WTC11 (cell line): Measurements from ENCODE around the gene OGFR.

Experiments
- EMX1 ChIP-seq: fragments of 250-450 bp; sonication (Bioruptor Pico); IDR thresholded peaks from 2 replicates; pipeline ENCODE4 v1.8.0; 2021; ENCODE audit warnings: mild to moderate bottlenecking
- ETV6 ChIP-seq: sonication (generic); formaldehyde crosslinking; IDR thresholded peaks from 2 replicates; pipeline ENCODE4 v1.8.1; 2022; ENCODE audit warnings: mild to moderate bottlenecking, missing genetic modification reagents
- JUN ChIP-seq: sonication (generic); formaldehyde crosslinking; IDR thresholded peaks from 2 replicates; pipeline ENCODE4 v1.8.0; 2023; ENCODE audit warnings: mild to moderate bottlenecking, missing genetic modification reagents
- MYBL2 ChIP-seq: sonication (generic); formaldehyde crosslinking; IDR thresholded peaks from 2 replicates; pipeline ENCODE4 v1.8.1; 2023; ENCODE audit warnings: mild to moderate bottlenecking, moderate library complexity, missing genetic modification reagents
- NR3C1 ChIP-seq: sonication (generic); formaldehyde crosslinking; conservative IDR thresholded peaks from 2 replicates; pipeline ENCODE4 v1.8.1; 2023; ENCODE audit warnings: low read depth, mild to moderate bottlenecking, missing genetic modification reagents
- SP1 ChIP-seq: sonication (generic); formaldehyde crosslinking; conservative IDR thresholded peaks from 2 replicates; pipeline ENCODE4 v1.8.1; 2022; ENCODE audit warnings: missing genetic modification reagents
- TP53 ChIP-seq: sonication (generic); formaldehyde crosslinking; IDR thresholded peaks from 2 replicates; pipeline ENCODE4 v1.8.1; 2023; ENCODE audit warnings: mild to moderate bottlenecking, missing genetic modification reagents
- ZNF263 ChIP-seq: sonication (generic); formaldehyde crosslinking; IDR thresholded peaks from 2 replicates; pipeline ENCODE4 v1.8.1; 2022; ENCODE audit warnings: low read depth, mild to moderate bottlenecking, moderate library complexity, missing genetic modification reagents
- TF ChIP-seq, protein P1 (sequence below): sonication (generic); formaldehyde crosslinking; IDR thresholded peaks from 2 replicates; pipeline ENCODE4 v1.8.0; 2023; ENCODE audit warnings: missing genetic modification reagents, mild to moderate bottlenecking, borderline replicate concordance
- TF ChIP-seq, protein P2 (sequence below): fragments of 200-600 bp; IDR thresholded peaks from 2 replicates; pipeline ENCODE4 v1.8.0; 2022; ENCODE audit warnings: antibody characterized with exemption
- TF ChIP-seq, protein P3 (sequence below): sonication (generic); formaldehyde crosslinking; IDR thresholded peaks from 2 replicates; pipeline ENCODE4 v1.8.1; 2023; ENCODE audit warnings: mild to moderate bottlenecking, missing genetic modification reagents, moderate library complexity
- TF ChIP-seq, protein P4 (sequence below): sonication (generic); formaldehyde crosslinking; IDR thresholded peaks from 2 replicates; pipeline ENCODE4 v1.8.1; 2023; ENCODE audit warnings: mild to moderate bottlenecking, missing genetic modification reagents, borderline replicate concordance

DNA sequence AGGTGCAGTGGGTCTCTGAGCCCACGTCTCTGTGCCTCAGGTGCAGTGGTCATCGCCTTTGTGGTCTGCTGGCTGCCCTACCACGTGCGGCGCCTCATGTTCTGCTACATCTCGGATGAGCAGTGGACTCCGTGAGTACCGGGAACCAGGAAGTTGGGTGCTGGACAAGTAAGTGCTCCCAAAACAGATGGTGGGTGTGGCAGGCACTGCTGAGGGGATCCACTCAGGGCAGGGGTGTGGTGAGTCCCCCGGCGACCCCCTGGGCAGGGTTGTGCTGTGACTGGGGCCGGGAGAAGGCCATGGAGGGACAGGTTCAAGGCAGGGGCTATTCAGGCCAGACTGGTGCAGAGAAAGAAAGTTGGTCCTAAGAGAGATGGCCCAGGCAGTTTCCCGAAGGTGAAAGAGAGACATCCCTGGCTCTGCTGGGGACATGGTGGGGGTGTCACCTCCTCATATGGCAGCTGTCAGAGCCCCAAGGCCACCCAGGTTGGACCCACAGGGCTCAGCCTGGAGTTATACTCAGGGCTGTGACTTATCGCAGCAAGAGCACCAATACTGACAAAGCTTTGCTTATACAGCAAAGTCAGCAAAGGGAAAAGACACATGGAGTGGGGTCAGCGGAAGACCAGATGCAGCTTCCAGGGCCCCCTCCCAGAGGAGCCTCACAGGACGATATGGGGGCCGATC is 46.3 kb upstream of the OGFR start:
- TF ChIP-seq SP1 (CRISPR knock-in tag) (no peak), ETV6 (CRISPR knock-in tag) (no peak), ZNF263 (no peak), MYBL2 (CRISPR knock-in tag) (no peak), JUN (CRISPR knock-in tag) (no peak), NR3C1 (CRISPR knock-in tag) (no peak), EMX1 (CRISPR knock-in tag) (no peak), TP53 (CRISPR knock-in tag) (no peak)
- TF ChIP-seq, protein P1, sequence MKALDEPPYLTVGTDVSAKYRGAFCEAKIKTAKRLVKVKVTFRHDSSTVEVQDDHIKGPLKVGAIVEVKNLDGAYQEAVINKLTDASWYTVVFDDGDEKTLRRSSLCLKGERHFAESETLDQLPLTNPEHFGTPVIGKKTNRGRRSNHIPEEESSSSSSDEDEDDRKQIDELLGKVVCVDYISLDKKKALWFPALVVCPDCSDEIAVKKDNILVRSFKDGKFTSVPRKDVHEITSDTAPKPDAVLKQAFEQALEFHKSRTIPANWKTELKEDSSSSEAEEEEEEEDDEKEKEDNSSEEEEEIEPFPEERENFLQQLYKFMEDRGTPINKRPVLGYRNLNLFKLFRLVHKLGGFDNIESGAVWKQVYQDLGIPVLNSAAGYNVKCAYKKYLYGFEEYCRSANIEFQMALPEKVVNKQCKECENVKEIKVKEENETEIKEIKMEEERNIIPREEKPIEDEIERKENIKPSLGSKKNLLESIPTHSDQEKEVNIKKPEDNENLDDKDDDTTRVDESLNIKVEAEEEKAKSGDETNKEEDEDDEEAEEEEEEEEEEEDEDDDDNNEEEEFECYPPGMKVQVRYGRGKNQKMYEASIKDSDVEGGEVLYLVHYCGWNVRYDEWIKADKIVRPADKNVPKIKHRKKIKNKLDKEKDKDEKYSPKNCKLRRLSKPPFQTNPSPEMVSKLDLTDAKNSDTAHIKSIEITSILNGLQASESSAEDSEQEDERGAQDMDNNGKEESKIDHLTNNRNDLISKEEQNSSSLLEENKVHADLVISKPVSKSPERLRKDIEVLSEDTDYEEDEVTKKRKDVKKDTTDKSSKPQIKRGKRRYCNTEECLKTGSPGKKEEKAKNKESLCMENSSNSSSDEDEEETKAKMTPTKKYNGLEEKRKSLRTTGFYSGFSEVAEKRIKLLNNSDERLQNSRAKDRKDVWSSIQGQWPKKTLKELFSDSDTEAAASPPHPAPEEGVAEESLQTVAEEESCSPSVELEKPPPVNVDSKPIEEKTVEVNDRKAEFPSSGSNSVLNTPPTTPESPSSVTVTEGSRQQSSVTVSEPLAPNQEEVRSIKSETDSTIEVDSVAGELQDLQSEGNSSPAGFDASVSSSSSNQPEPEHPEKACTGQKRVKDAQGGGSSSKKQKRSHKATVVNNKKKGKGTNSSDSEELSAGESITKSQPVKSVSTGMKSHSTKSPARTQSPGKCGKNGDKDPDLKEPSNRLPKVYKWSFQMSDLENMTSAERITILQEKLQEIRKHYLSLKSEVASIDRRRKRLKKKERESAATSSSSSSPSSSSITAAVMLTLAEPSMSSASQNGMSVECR (CRISPR knock-in tag), result no peak
- TF ChIP-seq, protein P2, sequence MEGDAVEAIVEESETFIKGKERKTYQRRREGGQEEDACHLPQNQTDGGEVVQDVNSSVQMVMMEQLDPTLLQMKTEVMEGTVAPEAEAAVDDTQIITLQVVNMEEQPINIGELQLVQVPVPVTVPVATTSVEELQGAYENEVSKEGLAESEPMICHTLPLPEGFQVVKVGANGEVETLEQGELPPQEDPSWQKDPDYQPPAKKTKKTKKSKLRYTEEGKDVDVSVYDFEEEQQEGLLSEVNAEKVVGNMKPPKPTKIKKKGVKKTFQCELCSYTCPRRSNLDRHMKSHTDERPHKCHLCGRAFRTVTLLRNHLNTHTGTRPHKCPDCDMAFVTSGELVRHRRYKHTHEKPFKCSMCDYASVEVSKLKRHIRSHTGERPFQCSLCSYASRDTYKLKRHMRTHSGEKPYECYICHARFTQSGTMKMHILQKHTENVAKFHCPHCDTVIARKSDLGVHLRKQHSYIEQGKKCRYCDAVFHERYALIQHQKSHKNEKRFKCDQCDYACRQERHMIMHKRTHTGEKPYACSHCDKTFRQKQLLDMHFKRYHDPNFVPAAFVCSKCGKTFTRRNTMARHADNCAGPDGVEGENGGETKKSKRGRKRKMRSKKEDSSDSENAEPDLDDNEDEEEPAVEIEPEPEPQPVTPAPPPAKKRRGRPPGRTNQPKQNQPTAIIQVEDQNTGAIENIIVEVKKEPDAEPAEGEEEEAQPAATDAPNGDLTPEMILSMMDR, result no peak
- TF ChIP-seq, protein P3, sequence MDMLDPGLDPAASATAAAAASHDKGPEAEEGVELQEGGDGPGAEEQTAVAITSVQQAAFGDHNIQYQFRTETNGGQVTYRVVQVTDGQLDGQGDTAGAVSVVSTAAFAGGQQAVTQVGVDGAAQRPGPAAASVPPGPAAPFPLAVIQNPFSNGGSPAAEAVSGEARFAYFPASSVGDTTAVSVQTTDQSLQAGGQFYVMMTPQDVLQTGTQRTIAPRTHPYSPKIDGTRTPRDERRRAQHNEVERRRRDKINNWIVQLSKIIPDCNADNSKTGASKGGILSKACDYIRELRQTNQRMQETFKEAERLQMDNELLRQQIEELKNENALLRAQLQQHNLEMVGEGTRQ (CRISPR knock-in tag), result no peak
- TF ChIP-seq, protein P4, sequence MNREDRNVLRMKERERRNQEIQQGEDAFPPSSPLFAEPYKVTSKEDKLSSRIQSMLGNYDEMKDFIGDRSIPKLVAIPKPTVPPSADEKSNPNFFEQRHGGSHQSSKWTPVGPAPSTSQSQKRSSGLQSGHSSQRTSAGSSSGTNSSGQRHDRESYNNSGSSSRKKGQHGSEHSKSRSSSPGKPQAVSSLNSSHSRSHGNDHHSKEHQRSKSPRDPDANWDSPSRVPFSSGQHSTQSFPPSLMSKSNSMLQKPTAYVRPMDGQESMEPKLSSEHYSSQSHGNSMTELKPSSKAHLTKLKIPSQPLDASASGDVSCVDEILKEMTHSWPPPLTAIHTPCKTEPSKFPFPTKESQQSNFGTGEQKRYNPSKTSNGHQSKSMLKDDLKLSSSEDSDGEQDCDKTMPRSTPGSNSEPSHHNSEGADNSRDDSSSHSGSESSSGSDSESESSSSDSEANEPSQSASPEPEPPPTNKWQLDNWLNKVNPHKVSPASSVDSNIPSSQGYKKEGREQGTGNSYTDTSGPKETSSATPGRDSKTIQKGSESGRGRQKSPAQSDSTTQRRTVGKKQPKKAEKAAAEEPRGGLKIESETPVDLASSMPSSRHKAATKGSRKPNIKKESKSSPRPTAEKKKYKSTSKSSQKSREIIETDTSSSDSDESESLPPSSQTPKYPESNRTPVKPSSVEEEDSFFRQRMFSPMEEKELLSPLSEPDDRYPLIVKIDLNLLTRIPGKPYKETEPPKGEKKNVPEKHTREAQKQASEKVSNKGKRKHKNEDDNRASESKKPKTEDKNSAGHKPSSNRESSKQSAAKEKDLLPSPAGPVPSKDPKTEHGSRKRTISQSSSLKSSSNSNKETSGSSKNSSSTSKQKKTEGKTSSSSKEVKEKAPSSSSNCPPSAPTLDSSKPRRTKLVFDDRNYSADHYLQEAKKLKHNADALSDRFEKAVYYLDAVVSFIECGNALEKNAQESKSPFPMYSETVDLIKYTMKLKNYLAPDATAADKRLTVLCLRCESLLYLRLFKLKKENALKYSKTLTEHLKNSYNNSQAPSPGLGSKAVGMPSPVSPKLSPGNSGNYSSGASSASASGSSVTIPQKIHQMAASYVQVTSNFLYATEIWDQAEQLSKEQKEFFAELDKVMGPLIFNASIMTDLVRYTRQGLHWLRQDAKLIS, result no peak
